ENCODE measurements around the gene ZFP92.

- no peak for TF ChIP-seq CTCF (conservative IDR thresholded peaks at IDR 0.05 in 1 of 2, IDR thresholded peaks at IDR 0.05 in 1 of 2; ENCODE audit: low read depth in 1 of 2, low read length in 2 of 2)
- TF ChIP-seq EZH2 (IDR thresholded peaks at IDR 0.05; ENCODE audit: low read length, missing control alignments): no peak
Observed at GRCh38 chrX:153417637-153418036, 6.4 kb downstream of the ZFP92 start.
